GM12878 (cell line): ENCODE measurements around the gene BCAS3. TPM values are rescaled to one million over a fixed set of nuclear protein-coding genes. Genes with fewer than 3 reads are reported as not detected.

Experiments
- ATAC-seq: fragments of 200-7000 bp; cut with Tn5 transposase; 3 replicates; pipeline ENCODE4 v1.9.1; 2020; ENCODE audit warnings: mild to moderate bottlenecking, moderate library complexity
- BruUV-seq: library from RNA; stranded (reverse); fragments of 400-500 nt; replicated peaks from 2 replicates; lab custom pipeline; 2021; lab: Mats Ljungman, UMichigan
- CTCF ChIA-PET: fragments of 300-600 bp; sonication (Branson Sonifier 250); formaldehyde crosslinking; extraction: SDS; loops from one replicate; lab custom pipeline; 2021; ENCODE audit warnings: inconsistent platforms; lab: Yijun Ruan, JAX
- POLR2A ChIA-PET: fragments of 350-600 bp; formaldehyde crosslinking; extraction: SDS; loops from one replicate; lab custom pipeline; 2021; ENCODE audit warnings: inconsistent platforms; lab: Charles Lee
- RAD21 ChIA-PET: fragments of 300-600 bp; sonication (Branson Sonifier 250); formaldehyde crosslinking; loops from one replicate; lab custom pipeline; 2023; ENCODE audit warnings: antibody characterized with exemption; ENCODE audit not compliant: unreplicated experiment; lab: Charles Lee
- SMC1A ChIA-PET: fragments of 300-600 bp; sonication (Branson Sonifier 250); formaldehyde crosslinking; loops from one replicate; lab custom pipeline; 2023; ENCODE audit not compliant: unreplicated experiment, uncharacterized antibody; lab: Charles Lee
- DNase-seq: peaks from one replicate; pipeline ENCODE4 v3.0.0-alpha.2; 2011; ENCODE audit warnings: low read depth, low spot score
- FAIRE-seq: peaks from 3 replicates; lab custom pipeline; 2011; peaks lifted over from hg19 to GRCh38; lab: Jason Lieb, UNC
- H2AFZ ChIP-seq: 2 replicates; pipeline ENCODE4 v1.6.0; 2011; ENCODE audit warnings: low read depth, low read length, control low read depth; ENCODE audit not compliant: control insufficient read depth
- H3K27ac ChIP-seq: 2 replicates; pipeline ENCODE4 v1.5.1; 2011; ENCODE audit warnings: control low read depth; ENCODE audit not compliant: control insufficient read depth, insufficient read depth
- H3K27me3 ChIP-seq, 2 experiments: replicated peaks in 1 of 2; 2 replicates each; pipeline versions ENCODE4 v1.6.0 to v1.6.1; 2011; ENCODE audit warnings: low read length in 1 of 2; ENCODE audit not compliant: control insufficient read depth in 2 of 2, insufficient read depth in 2 of 2
- H3K36me3 ChIP-seq, 2 experiments: 2 replicates each; pipeline ENCODE4 v1.5.1; 2011; ENCODE audit warnings: low read length in 1 of 2; ENCODE audit not compliant: control insufficient read depth in 2 of 2, insufficient read depth in 2 of 2
- H3K4me1 ChIP-seq: 2 replicates; pipeline ENCODE4 v1.6.1; 2011; ENCODE audit warnings: mild to moderate bottlenecking, low read length, moderate library complexity, mixed read lengths; ENCODE audit not compliant: control insufficient read depth, insufficient read depth
- H3K4me2 ChIP-seq: 2 replicates; pipeline ENCODE4 v1.6.0; 2011; ENCODE audit warnings: control low read depth; ENCODE audit not compliant: control insufficient read depth, insufficient read depth
- H3K4me3 ChIP-seq: fragments of 200-600 bp; sonication (generic); 2 replicates; pipeline ENCODE4 v1.5.1; 2016
- H3K79me2 ChIP-seq: 2 replicates; pipeline ENCODE4 v1.6.0; 2011; ENCODE audit warnings: low read length; ENCODE audit not compliant: control insufficient read depth, insufficient read depth
- H3K9ac ChIP-seq: 2 replicates; pipeline ENCODE4 v1.8.0; 2011; ENCODE audit warnings: low read length, control low read depth, mixed read lengths; ENCODE audit not compliant: control insufficient read depth, insufficient read depth
- H3K9me3 ChIP-seq: replicated peaks from 3 replicates; pipeline ENCODE4 v1.5.1; 2011; ENCODE audit warnings: mild to moderate bottlenecking, low read length; ENCODE audit not compliant: control insufficient read depth, insufficient read depth
- H4K20me1 ChIP-seq: 2 replicates; pipeline ENCODE4 v1.6.0; 2011; ENCODE audit not compliant: control insufficient read depth, insufficient read depth
- CEBPB ChIP-seq, 2 experiments: fragments of 150-350 bp in 1 of 2; IDR thresholded peaks; 2 replicates each; pipeline ENCODE4 v1.6.1; 2012 to 2014; ENCODE audit warnings: low read depth in 2 of 2, low read length in 2 of 2, borderline replicate concordance in 1 of 2, inconsistent platforms in 1 of 2
- GABPA ChIP-seq: IDR thresholded peaks from 2 replicates; pipeline ENCODE4 v1.6.1; 2014; ENCODE audit warnings: antibody characterized with exemption, low read depth, mild to moderate bottlenecking, inconsistent platforms
- LARP7 ChIP-seq: fragments of 450-650 bp; IDR thresholded peaks from 2 replicates; pipeline ENCODE4 v1.6.1; 2017; ENCODE audit warnings: mild to moderate bottlenecking
- MXI1 ChIP-seq: fragments of 150-350 bp; IDR thresholded peaks from 2 replicates; pipeline ENCODE4 v1.6.1; 2011; ENCODE audit warnings: low read depth, mild to moderate bottlenecking, inconsistent platforms, low read length, improper control_type of control experiment
- NFXL1 ChIP-seq: fragments of 450-650 bp; IDR thresholded peaks from 2 replicates; pipeline ENCODE4 v1.6.1; 2017; ENCODE audit warnings: antibody characterized with exemption, mild to moderate bottlenecking, borderline replicate concordance
- POLR2AphosphoS5 ChIP-seq: IDR thresholded peaks from 2 replicates; pipeline ENCODE4 v1.6.1; 2011; ENCODE audit warnings: mild to moderate bottlenecking, low read length, inconsistent platforms
- SIN3A ChIP-seq: IDR thresholded peaks from 2 replicates; pipeline ENCODE4 v1.6.1; 2012; ENCODE audit warnings: low read depth, low read length, improper control_type of control experiment
- SMAD1 ChIP-seq: fragments of 450-650 bp; IDR thresholded peaks from 2 replicates; pipeline ENCODE4 v1.6.1; 2018; ENCODE audit warnings: mild to moderate bottlenecking, low read depth; ENCODE audit not compliant: partially characterized antibody
- STAT1 ChIP-seq: fragments of 450-650 bp; conservative IDR thresholded peaks from 2 replicates; pipeline ENCODE4 v1.6.1; 2014; ENCODE audit warnings: antibody characterized with exemption, mild to moderate bottlenecking
- SUPT20H ChIP-seq: IDR thresholded peaks from 2 replicates; pipeline ENCODE4 v1.6.1; 2011; ENCODE audit warnings: low read depth, mild to moderate bottlenecking, low read length, moderate library complexity, borderline replicate concordance; ENCODE audit not compliant: control insufficient read depth
- WRNIP1 ChIP-seq: IDR thresholded peaks from 2 replicates; pipeline ENCODE4 v1.6.1; 2011; ENCODE audit warnings: low read depth, low read length, improper control_type of control experiment, borderline replicate concordance
- ZNF384 ChIP-seq: IDR thresholded peaks from 2 replicates; pipeline ENCODE4 v1.6.1; 2012; ENCODE audit warnings: low read depth, mild to moderate bottlenecking, low read length, improper control_type of control experiment, borderline replicate concordance
- WGBS: methylation state at CpG from one replicate; pipeline ENCODE4 v1.1.6; 2016; ENCODE audit warnings: low lambda C conversion rate; ENCODE audit not compliant: insufficient replicate concordance, insufficient coverage; ENCODE audit errors: missing lambda C conversion rate; 5-methylcytosine and 5-hydroxymethylcytosine counted together
- in situ Hi-C: fragments of 300-500 bp; cut with MboI; formaldehyde crosslinking; loops from 9 replicates; pipeline ENCODE4 v1.14.3; 2018; ENCODE audit warnings: mixed read lengths
- intact Hi-C: fragments of 100-400 bp; cut with micrococcal nuclease; formaldehyde crosslinking; loops from one replicate; pipeline ENCODE4 v1.14.2; 2022; ENCODE audit not compliant: unreplicated experiment
- polyA plus RNA-seq, 11 experiments: library from polyadenylated mRNA; depleted of rRNA in 4 of 11; unstranded in 6 of 11; stranded (reverse) in 5 of 11; fragments of >200 nt; fragmentation: Nextera tagmentation in 4 of 11; fragmentation: Illumina TruSeq in 1 of 11; extraction: Ambion mirVana in 4 of 11; extraction: Trizol in 1 of 11; gene quantifications; 1 replicate in 1 of 11; 2 replicates in 10 of 11; pipeline versions ENCODE4 v1.2.1 to v1.2.3, GENCODE V29; 2011 to 2016; ENCODE audit warnings: inconsistent platforms in 2 of 11, missing spikeins in 2 of 11, low read depth in 1 of 11
- total RNA-seq, 4 experiments: library from RNA; depleted of rRNA in 3 of 4; stranded (reverse); fragments of >200 nt in 3 of 4; fragmentation: Illumina TruSeq in 1 of 4; extraction: Trizol in 1 of 4; gene quantifications; 2 replicates each; pipeline versions ENCODE4 v1.2.1 to v1.2.3, GENCODE V29; 2013 to 2021
- TF ChIP-seq, protein P1 (sequence below): IDR thresholded peaks from 2 replicates; pipeline ENCODE4 v1.6.1; 2012; ENCODE audit warnings: mild to moderate bottlenecking, low read depth, low read length
- TF ChIP-seq, protein P2 (sequence below): fragments of 150-350 bp; IDR thresholded peaks from 2 replicates; pipeline ENCODE4 v1.6.1; 2016; ENCODE audit warnings: low read depth, low read length

The BCAS3 gene
- total and polyA plus RNA-seq, 10 of the 15 experiments (the other 5 are each of a cell fraction or from before 2014, with no cell fraction given), result 2.1 to 11.0 (median 6.6) TPM

DNA sequence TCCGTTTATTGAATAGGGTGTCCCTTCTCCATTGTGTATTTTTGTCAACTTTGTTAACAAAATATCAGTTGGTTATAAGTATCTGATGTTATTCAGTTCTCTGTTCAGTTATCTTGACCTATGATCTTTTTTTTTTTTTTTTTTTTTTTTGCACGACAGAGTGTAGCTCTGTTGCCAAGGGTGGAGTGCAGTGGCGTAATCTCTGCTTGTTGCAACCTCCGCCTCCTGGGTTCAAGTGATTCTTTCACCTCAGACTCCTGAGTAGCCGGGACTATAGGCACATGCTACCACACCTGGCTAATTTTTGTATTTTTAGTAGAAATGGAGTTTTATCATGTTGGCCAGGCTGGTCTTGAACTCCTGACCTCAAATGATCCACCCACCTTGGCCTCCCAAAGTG, 215.8 kb downstream of the BCAS3 start (continued):
- TF ChIP-seq, protein P1, sequence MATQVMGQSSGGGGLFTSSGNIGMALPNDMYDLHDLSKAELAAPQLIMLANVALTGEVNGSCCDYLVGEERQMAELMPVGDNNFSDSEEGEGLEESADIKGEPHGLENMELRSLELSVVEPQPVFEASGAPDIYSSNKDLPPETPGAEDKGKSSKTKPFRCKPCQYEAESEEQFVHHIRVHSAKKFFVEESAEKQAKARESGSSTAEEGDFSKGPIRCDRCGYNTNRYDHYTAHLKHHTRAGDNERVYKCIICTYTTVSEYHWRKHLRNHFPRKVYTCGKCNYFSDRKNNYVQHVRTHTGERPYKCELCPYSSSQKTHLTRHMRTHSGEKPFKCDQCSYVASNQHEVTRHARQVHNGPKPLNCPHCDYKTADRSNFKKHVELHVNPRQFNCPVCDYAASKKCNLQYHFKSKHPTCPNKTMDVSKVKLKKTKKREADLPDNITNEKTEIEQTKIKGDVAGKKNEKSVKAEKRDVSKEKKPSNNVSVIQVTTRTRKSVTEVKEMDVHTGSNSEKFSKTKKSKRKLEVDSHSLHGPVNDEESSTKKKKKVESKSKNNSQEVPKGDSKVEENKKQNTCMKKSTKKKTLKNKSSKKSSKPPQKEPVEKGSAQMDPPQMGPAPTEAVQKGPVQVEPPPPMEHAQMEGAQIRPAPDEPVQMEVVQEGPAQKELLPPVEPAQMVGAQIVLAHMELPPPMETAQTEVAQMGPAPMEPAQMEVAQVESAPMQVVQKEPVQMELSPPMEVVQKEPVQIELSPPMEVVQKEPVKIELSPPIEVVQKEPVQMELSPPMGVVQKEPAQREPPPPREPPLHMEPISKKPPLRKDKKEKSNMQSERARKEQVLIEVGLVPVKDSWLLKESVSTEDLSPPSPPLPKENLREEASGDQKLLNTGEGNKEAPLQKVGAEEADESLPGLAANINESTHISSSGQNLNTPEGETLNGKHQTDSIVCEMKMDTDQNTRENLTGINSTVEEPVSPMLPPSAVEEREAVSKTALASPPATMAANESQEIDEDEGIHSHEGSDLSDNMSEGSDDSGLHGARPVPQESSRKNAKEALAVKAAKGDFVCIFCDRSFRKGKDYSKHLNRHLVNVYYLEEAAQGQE, result no peak

DNA sequence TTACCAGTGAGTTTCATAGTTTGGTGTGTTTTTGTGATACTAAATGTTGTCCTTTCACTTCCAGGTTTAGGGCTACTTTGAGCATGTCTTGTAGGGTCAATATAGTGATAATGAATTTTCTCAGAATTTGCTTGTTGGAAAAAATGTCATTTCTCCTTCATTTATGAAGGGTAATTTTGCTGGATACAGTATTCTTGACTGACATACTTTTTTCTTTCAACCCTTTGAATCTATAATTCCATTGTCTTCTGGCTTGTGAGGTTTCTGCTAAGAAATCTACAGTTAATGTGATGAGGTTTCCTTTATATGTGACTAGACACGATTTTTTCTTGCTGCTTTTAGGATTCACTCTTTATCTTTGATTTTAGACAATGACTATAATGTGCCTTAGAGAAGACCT, 219.3 kb downstream of the BCAS3 start:
- no peak for FAIRE-seq
- POLR2A ChIA-PET, result no interaction called here
- SMC1A ChIA-PET, result no interaction called here
- no peak overlapping the region for H3K27ac ChIP-seq
- WGBS, result 33% methylated on average over 1 of the region's 1 CpG
- RAD21 ChIA-PET, result no interaction called here
- intact Hi-C loops, result no loop called here
- H3K9me3 ChIP-seq, result no peaks in the 10 kb centered on the region; the same call in 2 of the 3 replicates
- no TSS peak for BruUV-seq
- no peak overlapping the region for H3K9ac ChIP-seq
- no peak for DNase-seq
- ATAC-seq, result no peak
- H3K27me3 ChIP-seq, result no peaks in the 10 kb centered on the region
- H3K4me2 ChIP-seq, result no peak overlapping the region
- H3K4me1 ChIP-seq, result no peaks in the 10 kb centered on the region
- CTCF ChIA-PET, result no interaction called here
- in situ Hi-C loops, result no loop called here
- TF ChIP-seq NFXL1, result no peak
- TF ChIP-seq WRNIP1, result no peak
- no peak for TF ChIP-seq SIN3A
- TF ChIP-seq ZNF384, result no peak
- no peak for TF ChIP-seq POLR2AphosphoS5
- no peak for TF ChIP-seq CEBPB (IDR thresholded peaks at IDR 0.05; ENCODE audit: borderline replicate concordance in 1 of 2, low read depth in 2 of 2, low read length in 2 of 2)
- no peak for TF ChIP-seq SMAD1
- TF ChIP-seq MXI1, result no peak
- TF ChIP-seq LARP7, result no peak
- TF ChIP-seq GABPA, result no peak
- TF ChIP-seq, protein P2, sequence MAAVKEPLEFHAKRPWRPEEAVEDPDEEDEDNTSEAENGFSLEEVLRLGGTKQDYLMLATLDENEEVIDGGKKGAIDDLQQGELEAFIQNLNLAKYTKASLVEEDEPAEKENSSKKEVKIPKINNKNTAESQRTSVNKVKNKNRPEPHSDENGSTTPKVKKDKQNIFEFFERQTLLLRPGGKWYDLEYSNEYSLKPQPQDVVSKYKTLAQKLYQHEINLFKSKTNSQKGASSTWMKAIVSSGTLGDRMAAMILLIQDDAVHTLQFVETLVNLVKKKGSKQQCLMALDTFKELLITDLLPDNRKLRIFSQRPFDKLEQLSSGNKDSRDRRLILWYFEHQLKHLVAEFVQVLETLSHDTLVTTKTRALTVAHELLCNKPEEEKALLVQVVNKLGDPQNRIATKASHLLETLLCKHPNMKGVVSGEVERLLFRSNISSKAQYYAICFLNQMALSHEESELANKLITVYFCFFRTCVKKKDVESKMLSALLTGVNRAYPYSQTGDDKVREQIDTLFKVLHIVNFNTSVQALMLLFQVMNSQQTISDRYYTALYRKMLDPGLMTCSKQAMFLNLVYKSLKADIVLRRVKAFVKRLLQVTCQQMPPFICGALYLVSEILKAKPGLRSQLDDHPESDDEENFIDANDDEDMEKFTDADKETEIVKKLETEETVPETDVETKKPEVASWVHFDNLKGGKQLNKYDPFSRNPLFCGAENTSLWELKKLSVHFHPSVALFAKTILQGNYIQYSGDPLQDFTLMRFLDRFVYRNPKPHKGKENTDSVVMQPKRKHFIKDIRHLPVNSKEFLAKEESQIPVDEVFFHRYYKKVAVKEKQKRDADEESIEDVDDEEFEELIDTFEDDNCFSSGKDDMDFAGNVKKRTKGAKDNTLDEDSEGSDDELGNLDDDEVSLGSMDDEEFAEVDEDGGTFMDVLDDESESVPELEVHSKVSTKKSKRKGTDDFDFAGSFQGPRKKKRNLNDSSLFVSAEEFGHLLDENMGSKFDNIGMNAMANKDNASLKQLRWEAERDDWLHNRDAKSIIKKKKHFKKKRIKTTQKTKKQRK, result no peak
- no peak for TF ChIP-seq SUPT20H
- TF ChIP-seq STAT1, result no peak
- H3K36me3 ChIP-seq, result no peaks in the 10 kb centered on the region
- no peak overlapping the region for H2AFZ ChIP-seq
- H3K4me3 ChIP-seq, result no peak overlapping the region
- no peaks in the 10 kb centered on the region for H3K79me2 ChIP-seq
- no peaks in the 10 kb centered on the region for H4K20me1 ChIP-seq
